ENCODE data around the gene MYLK. TPM values are rescaled to one million over a fixed set of nuclear protein-coding genes. Genes with fewer than 3 reads are reported as not detected.
"Not testable (repeated sequence)": the region's sequence is repeated elsewhere in the genome, so short reads cannot be mapped to it uniquely, and the experiment has no call there.

MYLK gene, protein sequence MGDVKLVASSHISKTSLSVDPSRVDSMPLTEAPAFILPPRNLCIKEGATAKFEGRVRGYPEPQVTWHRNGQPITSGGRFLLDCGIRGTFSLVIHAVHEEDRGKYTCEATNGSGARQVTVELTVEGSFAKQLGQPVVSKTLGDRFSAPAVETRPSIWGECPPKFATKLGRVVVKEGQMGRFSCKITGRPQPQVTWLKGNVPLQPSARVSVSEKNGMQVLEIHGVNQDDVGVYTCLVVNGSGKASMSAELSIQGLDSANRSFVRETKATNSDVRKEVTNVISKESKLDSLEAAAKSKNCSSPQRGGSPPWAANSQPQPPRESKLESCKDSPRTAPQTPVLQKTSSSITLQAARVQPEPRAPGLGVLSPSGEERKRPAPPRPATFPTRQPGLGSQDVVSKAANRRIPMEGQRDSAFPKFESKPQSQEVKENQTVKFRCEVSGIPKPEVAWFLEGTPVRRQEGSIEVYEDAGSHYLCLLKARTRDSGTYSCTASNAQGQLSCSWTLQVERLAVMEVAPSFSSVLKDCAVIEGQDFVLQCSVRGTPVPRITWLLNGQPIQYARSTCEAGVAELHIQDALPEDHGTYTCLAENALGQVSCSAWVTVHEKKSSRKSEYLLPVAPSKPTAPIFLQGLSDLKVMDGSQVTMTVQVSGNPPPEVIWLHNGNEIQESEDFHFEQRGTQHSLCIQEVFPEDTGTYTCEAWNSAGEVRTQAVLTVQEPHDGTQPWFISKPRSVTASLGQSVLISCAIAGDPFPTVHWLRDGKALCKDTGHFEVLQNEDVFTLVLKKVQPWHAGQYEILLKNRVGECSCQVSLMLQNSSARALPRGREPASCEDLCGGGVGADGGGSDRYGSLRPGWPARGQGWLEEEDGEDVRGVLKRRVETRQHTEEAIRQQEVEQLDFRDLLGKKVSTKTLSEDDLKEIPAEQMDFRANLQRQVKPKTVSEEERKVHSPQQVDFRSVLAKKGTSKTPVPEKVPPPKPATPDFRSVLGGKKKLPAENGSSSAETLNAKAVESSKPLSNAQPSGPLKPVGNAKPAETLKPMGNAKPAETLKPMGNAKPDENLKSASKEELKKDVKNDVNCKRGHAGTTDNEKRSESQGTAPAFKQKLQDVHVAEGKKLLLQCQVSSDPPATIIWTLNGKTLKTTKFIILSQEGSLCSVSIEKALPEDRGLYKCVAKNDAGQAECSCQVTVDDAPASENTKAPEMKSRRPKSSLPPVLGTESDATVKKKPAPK (N-terminal part only)
- polyA plus RNA-seq: 2.4 TPM

- peaks cover 0 to 2% (median 0%) of the 10 kb centered on the region in 3 donors for H3K9me3 Mint-ChIP-seq
- H3K27ac Mint-ChIP-seq: no peak within 1 kb of the TSS
- H3K4me1 Mint-ChIP-seq: peaks cover 0 to 11% (median 4%) of the 10 kb centered on the region in 3 donors
- no peaks in the 10 kb centered on the region for H3K36me3 Mint-ChIP-seq
- H3K4me3 Mint-ChIP-seq: peak within 1 kb of the TSS in 3 of 4 donors; percentile 72 to 85 (median 82)
- peaks cover 41% of the 10 kb centered on the region for H3K27me3 Mint-ChIP-seq
Observed at GRCh38 chr3:123884203-123884831, at the start of gene MYLK. MYLK (minus strand) TSS chr3:123884332; CDS start chr3:123793841, 90,491 bp downstream.

GRCh38 chr3:123930445-123930844 lies 46.3 kb upstream of the MYLK start:
- Mint-ChIP-seq H3K4me3 (no peak overlapping the region), H3K27ac (no peak overlapping the region), H3K27me3 (no peaks in the 10 kb centered on the region), H3K9me3 (no peaks in the 10 kb centered on the region), H3K4me1 (no peaks in the 10 kb centered on the region), H3K36me3 (peaks cover 5% of the 10 kb centered on the region)

DNA sequence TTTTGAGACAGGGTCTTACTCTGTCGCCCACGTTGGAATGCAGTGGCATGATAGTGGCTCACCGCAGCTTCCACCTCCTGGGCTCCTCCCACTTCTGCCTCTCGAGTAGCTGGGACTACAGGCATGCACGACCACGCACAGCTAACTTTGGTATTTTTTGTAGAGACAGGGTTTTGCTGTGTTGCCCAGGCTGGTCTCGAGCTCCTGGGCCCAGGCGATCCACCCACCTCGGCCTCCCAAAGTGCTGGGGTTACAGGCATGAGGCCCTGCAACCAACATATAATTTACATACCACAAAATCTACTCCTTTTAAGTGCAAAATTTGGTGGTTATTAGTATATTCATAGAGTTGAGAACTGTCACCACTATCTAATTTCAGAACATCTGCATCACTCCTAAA lies 45.2 kb upstream of the MYLK start:
- H3K27ac Mint-ChIP-seq: no peak overlapping the region
- H3K36me3 Mint-ChIP-seq: peaks cover 10% of the 10 kb centered on the region
- no peaks in the 10 kb centered on the region for H3K4me1 Mint-ChIP-seq

GRCh38 chr3:123926396-123926795 lies 42.3 kb upstream of the MYLK start:
- Mint-ChIP-seq H3K36me3 (peaks cover 18% of the 10 kb centered on the region), H3K4me3 (no peak overlapping the region)

More for the DNA sequence above, 45.2 kb upstream of the MYLK start:
- H3K4me3 Mint-ChIP-seq: no peak overlapping the region
- H3K9me3 Mint-ChIP-seq: peaks cover 0 to 7% (median 0%) of the 10 kb centered on the region in 3 donors
- no peaks in the 10 kb centered on the region for H3K27me3 Mint-ChIP-seq

DNA sequence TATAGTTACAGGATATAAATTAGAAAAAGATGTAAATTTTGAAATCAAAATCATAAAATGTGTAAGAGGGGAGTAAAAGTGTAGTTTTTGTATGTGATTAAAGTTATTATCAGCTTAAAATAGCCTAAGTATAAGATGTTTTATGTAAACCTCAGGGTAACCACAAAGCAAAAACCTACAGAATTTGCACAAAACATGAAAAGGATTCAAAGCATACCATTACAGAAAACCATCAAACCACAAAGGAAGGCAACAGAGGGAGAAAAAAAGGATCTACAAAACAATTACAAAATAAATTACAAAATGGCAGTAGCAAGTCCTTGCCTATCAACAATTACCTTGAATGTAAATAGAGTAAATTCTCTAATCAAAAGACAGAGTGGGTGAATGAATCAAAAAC lies 36.7 kb upstream of the MYLK start:
- Mint-ChIP-seq H3K27me3 (no peaks in the 10 kb centered on the region), H3K27ac (no peak overlapping the region), H3K4me1 (no peaks in the 10 kb centered on the region), H3K4me3 (peak overlapping the region in 1 of 4 donors; percentile 11), H3K9me3 (peaks cover 14 to 41% (median 21%) of the 10 kb centered on the region in 3 donors), H3K36me3 (peaks cover 29% of the 10 kb centered on the region)

More at GRCh38 chr3:123926396-123926795, 42.3 kb upstream of the MYLK start:
- Mint-ChIP-seq H3K4me1 (no peaks in the 10 kb centered on the region), H3K27ac (no peak overlapping the region), H3K9me3 (peaks cover 10 to 26% (median 12%) of the 10 kb centered on the region in 3 donors), H3K27me3 (no peaks in the 10 kb centered on the region)

DNA sequence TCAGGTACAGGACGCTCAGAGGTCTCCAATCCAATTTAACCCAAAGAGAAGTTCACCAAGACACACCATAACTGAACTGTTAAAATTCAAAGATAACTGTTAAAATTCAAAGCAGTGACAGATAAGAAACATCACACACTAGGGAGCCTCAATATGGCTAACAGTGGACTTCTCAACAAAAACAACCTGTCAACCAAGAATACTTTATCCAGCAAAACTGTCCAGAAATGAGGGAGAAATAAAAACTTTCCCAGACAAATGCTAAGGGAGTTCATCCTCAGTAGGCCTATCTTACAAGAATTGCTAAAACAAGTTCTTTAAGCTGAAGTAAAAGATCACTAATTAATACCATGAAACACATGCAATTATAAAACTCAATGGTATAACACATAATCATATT lies 36.3 kb upstream of the MYLK start:
- no peak overlapping the region for H3K27ac Mint-ChIP-seq
- no peaks in the 10 kb centered on the region for H3K4me1 Mint-ChIP-seq
- peaks cover 14 to 41% (median 21%) of the 10 kb centered on the region in 3 donors for H3K9me3 Mint-ChIP-seq
- H3K4me3 Mint-ChIP-seq: no peak overlapping the region
- H3K36me3 Mint-ChIP-seq: peaks cover 29% of the 10 kb centered on the region
- no peaks in the 10 kb centered on the region for H3K27me3 Mint-ChIP-seq

GRCh38 chr3:123919353-123919752 lies 35.2 kb upstream of the MYLK start:
- Mint-ChIP-seq H3K4me3 (no peak overlapping the region), H3K27me3 (no peaks in the 10 kb centered on the region), H3K36me3 (peaks cover 24% of the 10 kb centered on the region), H3K4me1 (no peaks in the 10 kb centered on the region), H3K9me3 (peaks cover 14 to 34% (median 21%) of the 10 kb centered on the region in 3 donors), H3K27ac (no peak overlapping the region)

GRCh38 chr3:123914829-123915228 lies 30.7 kb upstream of the MYLK start:
- Mint-ChIP-seq H3K27me3 (no peaks in the 10 kb centered on the region), H3K36me3 (no peaks in the 10 kb centered on the region), H3K9me3 (no peaks in the 10 kb centered on the region), H3K4me1 (no peaks in the 10 kb centered on the region), H3K4me3 (no peak overlapping the region), H3K27ac (no peak overlapping the region)

DNA sequence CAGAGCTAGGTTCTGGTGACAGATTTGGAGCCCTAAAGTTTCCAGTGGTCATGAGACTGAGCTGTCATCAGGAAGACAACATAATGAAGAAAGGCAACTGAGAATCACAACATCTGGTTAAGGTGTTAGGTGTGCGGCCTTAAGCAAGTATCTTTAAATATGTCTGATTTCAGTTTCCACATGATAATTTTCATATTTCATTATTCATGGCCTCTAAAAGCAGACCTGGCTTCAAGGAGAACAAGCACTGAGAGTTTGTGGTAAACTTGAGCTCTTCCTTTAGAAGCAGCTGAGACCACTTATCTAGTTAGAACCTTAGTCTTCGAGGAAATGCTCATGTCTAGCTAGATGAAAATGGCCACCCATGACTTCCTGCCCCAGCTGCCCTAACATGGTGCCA lies 25.7 kb upstream of the MYLK start:
- Mint-ChIP-seq H3K4me1 (no peaks in the 10 kb centered on the region), H3K27ac (no peak overlapping the region), H3K27me3 (no peaks in the 10 kb centered on the region), H3K9me3 (no peaks in the 10 kb centered on the region), H3K4me3 (no peak overlapping the region), H3K36me3 (peaks cover 2% of the 10 kb centered on the region)

DNA sequence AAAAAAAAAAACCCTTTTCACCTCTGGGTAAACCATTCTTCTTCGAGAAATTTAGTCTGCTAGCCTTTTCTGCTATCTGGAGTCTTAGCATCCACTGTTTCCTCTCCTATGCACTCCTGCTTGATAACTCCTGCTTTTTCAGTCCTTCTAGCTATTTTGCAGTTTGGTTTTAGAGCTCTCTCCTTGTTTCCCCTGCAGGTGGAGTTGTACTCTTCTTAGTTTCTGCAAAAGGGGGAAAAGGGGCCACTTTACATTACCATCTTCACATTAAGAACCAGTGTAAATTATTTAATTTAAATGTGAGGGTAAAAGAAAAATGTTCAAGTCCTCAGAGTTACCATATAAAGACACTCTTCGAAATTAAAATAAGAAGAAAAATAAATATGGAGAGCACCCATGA lies 23.6 kb upstream of the MYLK start:
- H3K4me3 Mint-ChIP-seq: no peak overlapping the region
- H3K36me3 Mint-ChIP-seq: peaks cover 2% of the 10 kb centered on the region
- H3K9me3 Mint-ChIP-seq: no peaks in the 10 kb centered on the region
- H3K4me1 Mint-ChIP-seq: no peaks in the 10 kb centered on the region
- peaks cover 3% of the 10 kb centered on the region for H3K27me3 Mint-ChIP-seq
- H3K27ac Mint-ChIP-seq: no peak overlapping the region

DNA sequence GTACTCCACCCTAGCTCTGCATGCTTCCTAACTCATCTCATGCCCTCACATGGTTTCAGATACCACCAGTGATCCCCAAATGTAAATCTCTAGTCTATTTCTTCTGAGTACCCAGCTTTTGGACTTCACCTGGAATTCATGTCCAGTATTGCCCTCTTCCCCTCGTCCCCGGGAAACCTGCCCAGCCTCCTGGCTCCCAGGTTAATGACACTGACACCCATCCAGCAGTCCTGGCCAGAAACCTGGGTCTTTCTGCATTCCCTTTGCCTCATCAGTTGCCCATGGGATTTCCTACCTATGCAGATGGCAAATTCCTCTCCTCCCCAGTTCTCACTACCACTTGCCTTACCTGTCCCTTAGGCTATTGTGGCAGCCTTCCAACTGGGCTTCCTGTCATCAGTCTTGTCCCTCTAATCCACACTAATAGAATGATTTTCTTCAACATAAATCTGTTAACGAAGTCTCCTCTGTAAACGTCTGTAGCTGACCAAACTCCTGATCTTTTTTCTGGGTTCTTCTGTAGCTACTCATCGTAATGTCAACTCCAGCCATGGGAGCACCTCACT lies 15.3 kb upstream of the MYLK start:
- Mint-ChIP-seq H3K27me3 (peaks cover 15% of the 10 kb centered on the region), H3K4me3 (no peak overlapping the region), H3K4me1 (no peaks in the 10 kb centered on the region), H3K36me3 (no peaks in the 10 kb centered on the region), H3K9me3 (peaks cover 0 to 2% (median under 1%) of the 10 kb centered on the region in 3 donors), H3K27ac (no peak overlapping the region)

DNA sequence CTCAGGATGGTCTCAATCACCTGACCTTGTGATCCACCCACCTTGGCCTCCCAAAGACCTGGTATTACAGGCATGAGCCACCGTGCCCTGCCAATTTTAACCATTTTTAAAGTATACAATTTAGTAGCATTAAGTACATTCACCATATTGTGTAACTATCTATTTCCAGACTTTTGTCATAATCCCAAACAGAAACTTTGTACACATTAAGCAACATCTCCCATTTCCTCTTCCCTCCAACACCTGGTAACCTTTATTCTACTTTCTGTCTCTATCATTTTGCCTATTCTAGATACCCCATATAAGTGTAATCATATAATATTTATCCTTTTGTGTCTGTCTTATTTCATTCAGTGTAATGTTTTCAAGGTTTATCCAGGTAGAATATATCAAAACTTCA lies 8.9 kb upstream of the MYLK start:
- H3K4me3 Mint-ChIP-seq: no peak overlapping the region
- no peaks in the 10 kb centered on the region for H3K4me1 Mint-ChIP-seq
- no peaks in the 10 kb centered on the region for H3K36me3 Mint-ChIP-seq
- H3K27me3 Mint-ChIP-seq: peaks cover 10% of the 10 kb centered on the region
- H3K27ac Mint-ChIP-seq: no peak overlapping the region
- peaks cover 14 to 28% (median 14%) of the 10 kb centered on the region in 3 donors for H3K9me3 Mint-ChIP-seq

DNA sequence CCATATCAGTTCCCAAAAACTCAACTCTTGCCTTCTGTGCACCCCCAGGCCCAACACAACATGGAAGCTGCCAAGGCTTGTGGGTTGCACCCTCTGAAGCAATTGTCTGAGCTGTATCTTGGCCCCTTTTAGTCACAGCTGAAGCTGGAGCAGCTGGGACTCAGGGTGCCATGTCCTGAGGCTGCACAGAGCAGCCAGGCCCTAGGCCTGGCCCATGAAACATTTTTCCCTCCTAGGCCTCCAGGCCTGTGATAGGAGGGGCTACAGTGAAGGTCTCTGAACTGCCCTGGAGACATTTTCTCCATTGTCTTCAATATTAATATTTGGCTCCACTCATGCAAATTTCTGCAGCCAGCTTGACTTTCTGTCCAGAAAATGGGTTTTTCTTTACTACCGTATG lies 8.1 kb upstream of the MYLK start:
- H3K27me3 Mint-ChIP-seq: peaks cover 6% of the 10 kb centered on the region

DNA sequence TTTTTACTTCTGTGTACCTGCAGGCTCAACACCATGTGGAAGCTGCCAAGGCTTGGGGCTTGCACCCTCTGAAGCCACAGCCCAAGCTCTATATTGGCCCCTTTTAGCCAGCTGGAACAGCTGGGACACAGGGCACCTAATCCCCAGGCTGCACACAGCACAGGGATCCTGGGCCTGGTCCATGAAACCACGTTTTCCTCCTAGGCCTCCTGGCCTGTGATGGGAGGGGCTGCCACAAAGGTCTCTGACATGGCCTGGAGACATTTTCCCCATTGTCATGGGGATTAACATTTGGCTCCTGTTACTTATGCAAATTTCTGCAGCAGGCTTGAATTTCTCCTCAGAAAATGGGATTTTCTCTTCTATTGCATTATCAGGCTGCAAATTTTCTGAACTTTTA lies 6.9 kb upstream of the MYLK start:
- not testable (repeated sequence) for H3K36me3 Mint-ChIP-seq, H3K4me1 Mint-ChIP-seq, H3K27ac Mint-ChIP-seq, H3K4me3 Mint-ChIP-seq
- peaks cover 12% of the 10 kb centered on the region for H3K27me3 Mint-ChIP-seq
- peaks cover 14 to 28% (median 14%) of the 10 kb centered on the region in 3 donors for H3K9me3 Mint-ChIP-seq

More for the DNA sequence above, 8.1 kb upstream of the MYLK start:
- Mint-ChIP-seq H3K36me3 (no peaks in the 10 kb centered on the region), H3K27ac (no peak overlapping the region), H3K4me3 (no peak overlapping the region), H3K4me1 (no peaks in the 10 kb centered on the region), H3K9me3 (peaks cover 14 to 28% (median 14%) of the 10 kb centered on the region in 3 donors)
